Loucy (cell line): ENCODE data around the gene LIN9.

Experiments
- CTCF ChIP-seq: fragments of 200-600 bp; sonication (generic); conservative IDR thresholded peaks from 2 replicates; pipeline ENCODE4 v1.5.1; 2014; ENCODE audit warnings: mild to moderate bottlenecking, antibody characterized with exemption, low read length
- EZH2phosphoT487 ChIP-seq: fragments of 200-600 bp; IDR thresholded peaks from 2 replicates; pipeline ENCODE4 v1.6.1; 2018; ENCODE audit warnings: antibody characterized with exemption, mild to moderate bottlenecking, moderate library complexity, borderline replicate concordance

DNA sequence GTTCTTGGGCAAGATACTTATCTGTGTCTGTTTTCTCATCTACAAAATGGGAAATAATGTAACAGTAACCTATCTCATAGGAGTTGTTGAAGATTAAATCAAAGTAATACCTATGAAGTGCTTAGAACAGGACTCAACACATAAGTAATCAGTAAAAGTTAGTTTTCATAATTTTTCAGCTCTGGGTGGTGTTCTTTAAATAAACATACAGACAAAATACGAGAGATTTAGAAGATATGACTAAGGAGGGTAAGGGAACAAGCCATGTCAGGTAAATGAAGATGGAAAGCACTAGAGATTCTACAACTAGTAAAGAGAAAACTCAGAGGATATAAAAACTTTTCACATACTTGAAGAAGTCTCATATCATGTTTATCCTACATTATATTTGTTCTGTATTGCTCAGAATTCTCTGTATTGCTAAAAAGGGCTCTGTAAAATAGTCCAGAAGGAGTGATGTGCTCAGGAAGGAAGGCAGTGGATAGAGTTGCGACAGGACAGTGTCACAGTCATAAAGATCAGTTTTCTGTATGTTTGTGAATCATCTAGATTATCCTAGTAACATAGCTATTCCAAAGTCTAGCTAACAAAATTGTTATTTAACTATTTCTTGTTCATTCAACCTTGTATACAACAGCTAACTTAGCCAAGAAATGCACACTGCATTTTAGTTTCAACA, 16.0 kb downstream of the LIN9 start:
- no peak for TF ChIP-seq CTCF
- no peak for TF ChIP-seq EZH2phosphoT487
